Endothelial cell of umbilical vein (primary cell): ENCODE measurements around the gene C11orf21. TPM values are rescaled to one million over a fixed set of nuclear protein-coding genes. Genes with fewer than 3 reads are reported as not detected.

Source experiments
- BruUV-seq: library from RNA; stranded (reverse); fragments of 400-500 nt; replicated peaks from 2 replicates; lab custom pipeline; 2021; lab: Mats Ljungman, UMichigan
- CTCF ChIA-PET: fragments of 300-600, 350-600 bp; sonication (Branson Sonifier 250); formaldehyde crosslinking; loops from one replicate; lab custom pipeline; 2021; ENCODE audit warnings: antibody characterized with exemption, inconsistent platforms; lab: Charles Lee
- POLR2A ChIA-PET: fragments of 300-600, 350-600 bp; sonication (Branson Sonifier 250); formaldehyde crosslinking; loops from one replicate; lab custom pipeline; 2021; ENCODE audit warnings: antibody characterized with exemption, inconsistent platforms; lab: Charles Lee
- DNase-seq: peaks from one replicate; pipeline ENCODE4 v3.0.0-alpha.2; 2011; ENCODE audit warnings: low read depth, low spot score
- FAIRE-seq: peaks from 2 replicates; lab custom pipeline; 2011; peaks lifted over from hg19 to GRCh38; lab: Jason Lieb, UNC
- H2AFZ ChIP-seq: 2 replicates; pipeline ENCODE4 v1.6.0; 2012; ENCODE audit warnings: low read depth, low read length, control low read depth, inconsistent platforms
- H3K27ac ChIP-seq: 2 replicates; pipeline ENCODE4 v1.5.1; 2011; ENCODE audit warnings: low read depth, mild to moderate bottlenecking, control low read depth, low read length, moderate library complexity; ENCODE audit not compliant: insufficient read depth
- H3K27me3 ChIP-seq, 2 experiments: 2 replicates each; pipeline versions ENCODE4 v1.6.0 to v1.6.1; 2011; ENCODE audit warnings: low read length in 2 of 2, mixed read lengths in 1 of 2; ENCODE audit not compliant: control insufficient read depth in 2 of 2, insufficient read depth in 2 of 2
- H3K36me3 ChIP-seq, 2 experiments: 2 replicates in 1 of 2; 3 replicates in 1 of 2; pipeline ENCODE4 v1.5.1; 2011; ENCODE audit warnings: low read length in 2 of 2, mild to moderate bottlenecking in 1 of 2, moderate library complexity in 1 of 2; ENCODE audit not compliant: control insufficient read depth in 2 of 2, insufficient read depth in 2 of 2; ENCODE audit errors: extremely low read depth in 1 of 2
- H3K4me1 ChIP-seq: 3 replicates; pipeline ENCODE4 v1.5.1; 2011; ENCODE audit warnings: mild to moderate bottlenecking, low read length; ENCODE audit not compliant: control insufficient read depth, insufficient read depth; ENCODE audit errors: extremely low read depth
- H3K4me2 ChIP-seq: 2 replicates; pipeline ENCODE4 v1.6.1; 2011; ENCODE audit warnings: low read length, control low read depth, mixed read lengths; ENCODE audit not compliant: insufficient read depth
- H3K4me3 ChIP-seq, 3 experiments: fragments of 200-600 bp in 1 of 3; sonication (generic), shearing (Covaris generic) in 1 of 3; replicated peaks in 1 of 3; 2 replicates each; pipeline ENCODE4 v1.5.1; 2011 to 2016; ENCODE audit warnings: control low read depth in 3 of 3, low read length in 3 of 3, mild to moderate bottlenecking in 2 of 3, inconsistent platforms in 1 of 3, low read depth in 1 of 3, moderate library complexity in 1 of 3; ENCODE audit not compliant: insufficient read depth in 1 of 3
- H3K79me2 ChIP-seq: 2 replicates; pipeline ENCODE4 v1.6.0; 2012; ENCODE audit warnings: low read length, inconsistent platforms; ENCODE audit not compliant: control insufficient read depth, insufficient read depth
- H3K9ac ChIP-seq: replicated peaks from 2 replicates; pipeline ENCODE3; 2011; ENCODE audit warnings: low read length, control low read depth; ENCODE audit not compliant: insufficient read depth; ENCODE audit errors: extremely low read depth
- H3K9me1 ChIP-seq: replicated peaks from 3 replicates; pipeline ENCODE4 v1.6.0; 2011; ENCODE audit warnings: mild to moderate bottlenecking, low read length; ENCODE audit not compliant: control insufficient read depth, insufficient read depth; ENCODE audit errors: extremely low read depth
- H3K9me3 ChIP-seq: replicated peaks from 2 replicates; pipeline ENCODE4 v1.5.1; 2012; ENCODE audit warnings: low read length, inconsistent platforms; ENCODE audit not compliant: control insufficient read depth, insufficient read depth
- H4K20me1 ChIP-seq: replicated peaks from 2 replicates; pipeline ENCODE3; 2011; ENCODE audit warnings: mild to moderate bottlenecking, low read length; ENCODE audit not compliant: control insufficient read depth, insufficient read depth; ENCODE audit errors: extremely low read depth
- EZH2 ChIP-seq: IDR thresholded peaks from 2 replicates; pipeline ENCODE4 v1.6.1; 2012; ENCODE audit warnings: borderline replicate concordance, low read depth, mild to moderate bottlenecking, moderate library complexity, low read length, inconsistent platforms; ENCODE audit not compliant: severe bottlenecking
- FOS ChIP-seq: IDR thresholded peaks from 2 replicates; pipeline ENCODE4 v1.6.1; 2011; ENCODE audit warnings: mild to moderate bottlenecking, low read length, moderate library complexity, borderline replicate concordance; ENCODE audit not compliant: insufficient read depth
- GATA2 ChIP-seq: IDR thresholded peaks from 2 replicates; pipeline ENCODE4 v1.7.0; 2011; ENCODE audit warnings: low read depth, mild to moderate bottlenecking, moderate library complexity, mixed read lengths, low read length; ENCODE audit not compliant: insufficient read length, insufficient read depth
- JUN ChIP-seq: IDR thresholded peaks from 2 replicates; pipeline ENCODE4 v1.6.1; 2011; ENCODE audit warnings: borderline replicate concordance, low read depth; ENCODE audit not compliant: insufficient read length, insufficient read depth
- MYC ChIP-seq: IDR thresholded peaks from one replicate; pipeline ENCODE4 v1.6.1; 2011; ENCODE audit warnings: mild to moderate bottlenecking, low read depth, low read length
- POLR2A ChIP-seq: IDR thresholded peaks from 2 replicates; pipeline ENCODE4 v1.6.1; 2012; ENCODE audit warnings: low read depth, mild to moderate bottlenecking, control low read depth, low read length
- POLR2AphosphoS5 ChIP-seq: IDR thresholded peaks from 2 replicates; pipeline ENCODE4 v1.6.1; 2012; ENCODE audit warnings: low read depth, mild to moderate bottlenecking, control low read depth, low read length, moderate library complexity; ENCODE audit not compliant: insufficient read depth
- dilution Hi-C: fragments of 300-500 bp; cut with MboI; formaldehyde crosslinking; loops from one replicate; pipeline ENCODE4 v1.15.0; 2019; ENCODE audit warnings: low sequenced_read_pairs; ENCODE audit not compliant: extremely low pct_ligation_motif_present
- intact Hi-C: fragments of 100-400 bp; cut with micrococcal nuclease; formaldehyde crosslinking; loops from one replicate; pipeline ENCODE4 v1.10.0; 2022
- polyA plus RNA-seq, 4 experiments: library from polyadenylated mRNA; depleted of rRNA in 3 of 4; stranded (reverse) in 3 of 4; unstranded in 1 of 4; fragments of >200 nt; gene quantifications; 2 replicates each; pipeline versions ENCODE4 v1.2.1 to v1.2.3, GENCODE V29; 2011 to 2012; ENCODE audit warnings: missing spikeins in 1 of 4
- total RNA-seq: library from RNA; stranded (reverse); gene quantifications from 2 replicates; pipeline ENCODE4 v1.2.3, GENCODE V29; 2021
- TF ChIP-seq, protein P1 (sequence below): IDR thresholded peaks from 2 replicates; pipeline ENCODE4 v1.6.1; 2011; ENCODE audit not compliant: insufficient read depth, insufficient read length
- TF ChIP-seq, protein P2 (sequence below), 2 donors: IDR thresholded peaks; 1 replicate in 1 of 2; 2 replicates in 1 of 2; pipeline ENCODE4 v1.5.1; 2011; ENCODE audit warnings: low read length in 2 of 2, mild to moderate bottlenecking in 2 of 2, moderate library complexity in 2 of 2, control low read depth in 1 of 2, inconsistent platforms in 1 of 2, low read depth in 1 of 2; ENCODE audit not compliant: insufficient read depth in 1 of 2; ENCODE audit errors: extremely low read depth in 1 of 2

The C11orf21 gene
- total and polyA plus RNA-seq, 2 donors (not counting 3 experiments of a cell fraction or from before 2014, with no cell fraction given), result not detected

DNA sequence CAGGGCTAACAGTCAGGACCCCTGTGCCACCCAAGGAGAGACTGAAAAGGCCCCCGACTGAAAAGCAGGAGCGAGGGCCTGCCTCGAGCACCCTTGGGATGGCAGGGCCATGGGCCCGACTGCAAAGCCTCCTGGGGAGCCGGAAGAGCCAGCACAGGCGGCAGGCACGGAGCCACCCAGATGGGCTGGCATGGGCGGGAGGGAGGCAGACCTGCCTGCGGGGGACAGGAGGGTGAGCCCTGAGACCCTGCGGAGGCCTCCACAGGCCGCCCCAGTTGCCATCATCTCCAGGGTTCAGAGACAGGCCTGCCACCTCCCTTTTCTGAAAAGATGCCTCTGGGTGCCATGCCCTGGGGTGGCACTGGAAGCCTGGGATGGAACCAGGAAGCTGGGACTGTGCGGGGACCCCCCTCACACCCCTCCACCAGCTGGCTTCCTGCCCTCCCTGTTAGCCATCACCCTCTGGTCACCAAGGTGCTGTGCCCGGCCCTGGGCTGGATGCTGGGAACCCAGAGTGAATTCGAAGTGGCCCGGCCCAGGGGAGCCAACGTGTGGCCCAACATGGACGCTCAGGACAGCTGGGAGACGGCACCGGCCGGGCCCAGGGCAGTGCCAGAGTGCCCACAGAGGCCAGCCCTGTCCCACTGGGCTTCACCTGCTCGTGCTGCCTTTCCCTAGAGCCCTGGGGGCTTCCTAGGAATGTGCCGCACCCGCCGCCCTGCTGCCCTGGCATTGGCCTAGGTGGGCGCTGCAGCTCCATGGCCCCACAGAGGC is 13.9 kb upstream of the C11orf21 start:
- no peak overlapping the region for H3K27ac ChIP-seq
- CTCF ChIA-PET, result interaction anchor here (1.1 kb wide), 1 partner anchor 9 kb away, joined by 5 read pairs; no protein-coding TSS in a partner anchor

More for the DNA sequence above, 13.9 kb upstream of the C11orf21 start:
- dilution Hi-C loops (no loop called here), intact Hi-C loops (no loop called here)
- no peak overlapping the region for H3K9ac ChIP-seq
- no peaks in the 10 kb centered on the region for H3K4me1 ChIP-seq
- TF ChIP-seq GATA2 (no peak), JUN (no peak), MYC (no peak), POLR2AphosphoS5 (no peak), FOS (no peak), POLR2A (no peak), EZH2 (no peak)
- TF ChIP-seq, protein P1, sequence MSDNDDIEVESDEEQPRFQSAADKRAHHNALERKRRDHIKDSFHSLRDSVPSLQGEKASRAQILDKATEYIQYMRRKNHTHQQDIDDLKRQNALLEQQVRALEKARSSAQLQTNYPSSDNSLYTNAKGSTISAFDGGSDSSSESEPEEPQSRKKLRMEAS, result no peak
- TF ChIP-seq, protein P2, sequence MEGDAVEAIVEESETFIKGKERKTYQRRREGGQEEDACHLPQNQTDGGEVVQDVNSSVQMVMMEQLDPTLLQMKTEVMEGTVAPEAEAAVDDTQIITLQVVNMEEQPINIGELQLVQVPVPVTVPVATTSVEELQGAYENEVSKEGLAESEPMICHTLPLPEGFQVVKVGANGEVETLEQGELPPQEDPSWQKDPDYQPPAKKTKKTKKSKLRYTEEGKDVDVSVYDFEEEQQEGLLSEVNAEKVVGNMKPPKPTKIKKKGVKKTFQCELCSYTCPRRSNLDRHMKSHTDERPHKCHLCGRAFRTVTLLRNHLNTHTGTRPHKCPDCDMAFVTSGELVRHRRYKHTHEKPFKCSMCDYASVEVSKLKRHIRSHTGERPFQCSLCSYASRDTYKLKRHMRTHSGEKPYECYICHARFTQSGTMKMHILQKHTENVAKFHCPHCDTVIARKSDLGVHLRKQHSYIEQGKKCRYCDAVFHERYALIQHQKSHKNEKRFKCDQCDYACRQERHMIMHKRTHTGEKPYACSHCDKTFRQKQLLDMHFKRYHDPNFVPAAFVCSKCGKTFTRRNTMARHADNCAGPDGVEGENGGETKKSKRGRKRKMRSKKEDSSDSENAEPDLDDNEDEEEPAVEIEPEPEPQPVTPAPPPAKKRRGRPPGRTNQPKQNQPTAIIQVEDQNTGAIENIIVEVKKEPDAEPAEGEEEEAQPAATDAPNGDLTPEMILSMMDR (IDR thresholded peaks at IDR 0.05; ENCODE audit: extremely low read depth in 1 of 2, insufficient read depth in 1 of 2, low read depth in 1 of 2, low read length in 2 of 2), result no peak
- no peak overlapping the region for H3K4me3 ChIP-seq
- no peaks in the 10 kb centered on the region for H3K79me2 ChIP-seq
- H4K20me1 ChIP-seq, result no peaks in the 10 kb centered on the region
- DNase-seq, result no peak
- no TSS peak for BruUV-seq
- POLR2A ChIA-PET, result no interaction called here
- H3K36me3 ChIP-seq, result no peaks in the 10 kb centered on the region
- H2AFZ ChIP-seq, result no peak overlapping the region
- no peak overlapping the region for H3K4me2 ChIP-seq
- H3K27me3 ChIP-seq, result no peaks in the 10 kb centered on the region
- no peak for FAIRE-seq
- H3K9me3 ChIP-seq, result no peaks in the 10 kb centered on the region
- H3K9me1 ChIP-seq, result no peaks in the 10 kb centered on the region
